CD4-positive, alpha-beta T cell treated with Interleukin-17A for 4 hours (primary cell): ENCODE measurements around the gene PSMA3.
"Not testable (repeated sequence)": the region's sequence is repeated elsewhere in the genome, so short reads cannot be mapped to it uniquely, and the experiment has no call there.

Experiments used
- DNase-seq: peaks from one replicate; pipeline ENCODE4 v3.0.0-alpha.2; 2020; ENCODE audit warnings: mixed read lengths

The PSMA3 gene

GRCh38 chr14:58244556-58245387 lies at the start of gene PSMA3:
TSS of gene PSMA3 (plus strand) at chr14:58244843. CDS start at chr14:58244921, 78 bp downstream.
- peak; percentile 97 for DNase-seq

- no peak for DNase-seq
Measured at GRCh38 chr14:58196198-58196597, 48.4 kb upstream of the PSMA3 start.

- DNase-seq = peak; percentile 2
Measured at GRCh38 chr14:58198086-58198485, 46.6 kb upstream of the PSMA3 start.

GRCh38 chr14:58199726-58200479 lies 44.7 kb upstream of the PSMA3 start, which contains the start of gene ACTR10:
TSS of gene ACTR10 (plus strand) at chr14:58200149. CDS start at chr14:58200218, 69 bp downstream.
- DNase-seq = peak; percentile 90

- DNase-seq = no peak
Measured at GRCh38 chr14:58200480-58200841, 44.2 kb upstream of the PSMA3 start.

- DNase-seq = no peak
Measured at GRCh38 chr14:58200846-58201245, 43.8 kb upstream of the PSMA3 start.

GRCh38 chr14:58213176-58213575 lies 31.5 kb upstream of the PSMA3 start:
- no peak for DNase-seq

- DNase-seq = no peak
Measured at GRCh38 chr14:58215191-58215914, 29.3 kb upstream of the PSMA3 start.

- DNase-seq = no peak
Measured at GRCh38 chr14:58216544-58216943, 28.1 kb upstream of the PSMA3 start.

GRCh38 chr14:58227096-58227819 lies 17.4 kb upstream of the PSMA3 start:
- DNase-seq = no peak

- peak; percentile 10 for DNase-seq
Measured at GRCh38 chr14:58238252-58239243, 6.1 kb upstream of the PSMA3 start.

GRCh38 chr14:58239244-58240195 lies 5.1 kb upstream of the PSMA3 start:
- peak; percentile 86 for DNase-seq

- DNase-seq = no peak
Measured at GRCh38 chr14:58243790-58244555, 670 bp upstream of the PSMA3 start.

- no peak for DNase-seq
Measured at GRCh38 chr14:58245562-58245961, 919 bp downstream of the PSMA3 start.

- no peak for DNase-seq
Measured at GRCh38 chr14:58249611-58250010, 5.0 kb downstream of the PSMA3 start.

- no peak for DNase-seq
Measured at GRCh38 chr14:58258156-58258555, 13.5 kb downstream of the PSMA3 start.

GRCh38 chr14:58262005-58262404 lies 17.4 kb downstream of the PSMA3 start:
- DNase-seq = not testable (repeated sequence)

GRCh38 chr14:58265401-58265800 lies 20.8 kb downstream of the PSMA3 start:
- no peak for DNase-seq

GRCh38 chr14:58270628-58271027 lies 26.0 kb downstream of the PSMA3 start:
- no peak for DNase-seq
